ENCODE measurements around the gene RNF26. TPM values are rescaled to one million over a fixed set of nuclear protein-coding genes. Genes with fewer than 3 reads are reported as not detected.
A peak's percentile ranks its signal among the peaks of the same experiment; 100 is the strongest.

Gene RNF26
- polyA plus RNA-seq, 4 donors, result 28.1 to 40.8 (median 32.7) TPM

GRCh38 chr11:119347940-119348605 lies 13.7 kb downstream of the RNF26 start:
- no peak for DNase-seq (ENCODE audit: low read depth in 4 of 4, low spot score in 2 of 4)

DNA sequence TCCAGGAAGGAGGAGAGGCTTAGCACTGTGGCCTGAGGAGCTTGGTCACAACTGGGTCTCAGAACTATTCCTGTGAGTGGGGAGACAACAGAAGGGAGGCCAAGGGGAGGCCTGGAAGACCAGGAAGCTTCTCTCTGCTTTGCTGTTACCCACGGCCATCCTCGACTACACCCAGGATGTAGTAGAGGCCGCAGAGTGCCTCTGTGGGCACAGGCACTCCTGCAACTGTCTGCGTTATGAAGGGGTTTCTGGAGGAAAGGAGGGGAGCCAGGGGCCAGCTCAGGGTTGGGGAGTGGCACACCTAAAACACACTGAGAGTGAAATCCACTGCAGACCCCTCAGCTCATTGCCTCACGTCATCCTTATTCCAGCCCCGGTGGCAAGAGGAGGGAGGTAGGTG lies 16.0 kb downstream of the RNF26 start:
- no peak for DNase-seq (ENCODE audit: low read depth in 4 of 4, low spot score in 2 of 4)

DNA sequence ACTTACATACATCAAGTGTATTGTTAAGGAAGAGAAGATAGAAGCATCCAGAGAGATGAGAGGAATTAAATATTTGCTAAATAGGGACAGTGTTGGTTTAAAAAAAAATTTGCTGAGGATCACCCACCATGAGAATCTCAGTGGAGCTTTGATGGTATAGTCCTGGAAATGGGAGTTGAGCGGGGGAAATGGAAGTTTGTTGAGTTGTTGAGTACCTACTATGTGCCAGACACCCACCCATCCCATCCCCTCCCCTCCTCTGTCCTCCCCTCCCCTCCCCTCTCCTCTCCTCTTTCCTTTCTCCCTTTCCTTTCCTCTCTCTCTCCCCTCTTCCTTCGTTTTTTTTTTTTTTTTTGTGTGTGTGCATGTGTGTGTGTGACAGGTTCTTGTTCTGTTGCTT lies 16.9 kb downstream of the RNF26 start:
- no peak for DNase-seq (ENCODE audit: low read depth in 4 of 4, low spot score in 2 of 4)

- no peak for DNase-seq (ENCODE audit: low read depth in 4 of 4, low spot score in 2 of 4)
Measured at GRCh38 chr11:119352857-119353260, 18.5 kb downstream of the RNF26 start.

GRCh38 chr11:119355091-119355843 lies 20.9 kb downstream of the RNF26 start:
- DNase-seq (ENCODE audit: low read depth in 4 of 4, low spot score in 2 of 4), result no peak

GRCh38 chr11:119356349-119357031 lies 22.2 kb downstream of the RNF26 start:
- DNase-seq (ENCODE audit: low read depth in 4 of 4, low spot score in 2 of 4), result peak in 1 of 4 donors; percentile 78

GRCh38 chr11:119357074-119357473 lies 22.7 kb downstream of the RNF26 start:
- no peak for DNase-seq (ENCODE audit: low read depth in 4 of 4, low spot score in 2 of 4)

GRCh38 chr11:119359365-119360214 lies 25.3 kb downstream of the RNF26 start:
- no peak for DNase-seq (ENCODE audit: low read depth in 4 of 4, low spot score in 2 of 4)

DNA sequence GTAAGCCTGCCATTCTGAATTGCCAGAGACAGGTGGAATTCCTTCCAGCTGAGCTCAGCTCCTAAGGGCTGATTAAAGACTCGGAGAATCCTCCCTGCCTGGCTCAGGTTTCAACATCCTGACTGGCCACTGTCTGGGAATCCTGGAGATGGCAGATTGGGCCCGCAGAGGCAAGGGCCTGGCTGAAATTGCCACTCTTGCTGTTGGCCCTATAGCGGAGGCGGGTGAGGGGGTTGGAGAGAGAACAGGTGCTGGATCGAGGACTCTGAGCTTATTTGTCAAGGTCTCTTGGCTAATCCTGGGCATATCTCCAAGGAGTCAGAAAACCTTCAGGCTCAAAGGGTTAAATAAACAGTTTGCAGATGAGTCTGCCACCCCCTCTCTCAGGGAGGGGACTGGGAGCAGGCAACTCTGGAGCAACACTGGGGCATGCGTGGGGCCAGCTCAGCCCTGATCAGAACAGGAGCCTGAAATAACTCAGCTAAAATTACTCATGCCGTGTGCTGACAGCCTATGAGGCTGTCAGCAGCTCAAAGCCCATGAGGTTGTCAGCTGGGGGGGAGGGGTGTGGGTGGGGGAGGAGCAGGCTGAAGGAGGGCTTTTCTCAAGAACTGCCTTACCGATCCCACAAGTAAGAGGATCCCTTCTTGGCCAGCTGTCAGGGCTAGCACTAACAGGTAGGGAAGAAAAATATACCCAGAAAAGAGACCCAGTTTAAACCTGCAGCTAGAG lies 26.9 kb downstream of the RNF26 start:
- no peak for DNase-seq (ENCODE audit: low read depth in 4 of 4, low spot score in 2 of 4)

DNA sequence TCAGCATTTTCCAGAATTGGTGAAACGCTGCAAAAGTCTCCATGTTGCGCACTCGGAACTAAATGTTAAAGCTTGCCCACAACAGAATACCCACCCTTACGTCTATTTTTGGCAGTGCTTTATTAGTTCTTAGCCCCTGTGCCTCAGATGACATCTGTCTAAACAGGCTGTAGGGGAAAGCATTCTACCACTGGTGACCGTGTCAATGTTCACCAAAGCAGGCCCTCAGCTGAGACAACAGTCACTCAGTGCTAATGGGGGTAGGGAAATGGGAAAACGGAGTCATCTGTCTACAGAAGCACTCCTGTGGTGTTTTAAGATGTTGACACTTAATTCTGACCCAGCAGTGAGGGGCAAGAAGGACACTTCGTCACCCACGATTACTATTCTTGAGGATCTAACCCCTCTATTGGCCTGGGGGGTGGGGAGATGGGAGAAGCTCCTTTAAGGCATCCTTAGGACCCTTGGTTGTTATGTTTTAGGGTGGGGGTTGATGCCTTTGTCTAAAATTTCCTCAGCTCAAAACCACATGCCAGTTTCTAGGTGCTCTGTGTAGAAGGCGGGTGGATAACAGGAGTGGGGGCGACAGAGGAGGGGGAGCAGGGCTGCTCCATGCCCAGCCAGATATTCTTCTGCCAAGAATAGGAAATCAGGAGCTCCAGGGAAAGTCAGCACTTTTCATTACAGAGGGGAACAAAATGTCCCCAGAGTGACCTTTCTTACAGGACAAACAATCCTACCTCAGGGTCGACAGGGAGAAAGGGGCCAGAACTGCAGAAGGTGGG lies 27.8 kb downstream of the RNF26 start:
- DNase-seq (ENCODE audit: low read depth in 4 of 4, low spot score in 2 of 4), result no peak

- no peak for DNase-seq (ENCODE audit: low read depth in 4 of 4, low spot score in 2 of 4)
Measured at GRCh38 chr11:119362741-119363080, 28.4 kb downstream of the RNF26 start.

DNA sequence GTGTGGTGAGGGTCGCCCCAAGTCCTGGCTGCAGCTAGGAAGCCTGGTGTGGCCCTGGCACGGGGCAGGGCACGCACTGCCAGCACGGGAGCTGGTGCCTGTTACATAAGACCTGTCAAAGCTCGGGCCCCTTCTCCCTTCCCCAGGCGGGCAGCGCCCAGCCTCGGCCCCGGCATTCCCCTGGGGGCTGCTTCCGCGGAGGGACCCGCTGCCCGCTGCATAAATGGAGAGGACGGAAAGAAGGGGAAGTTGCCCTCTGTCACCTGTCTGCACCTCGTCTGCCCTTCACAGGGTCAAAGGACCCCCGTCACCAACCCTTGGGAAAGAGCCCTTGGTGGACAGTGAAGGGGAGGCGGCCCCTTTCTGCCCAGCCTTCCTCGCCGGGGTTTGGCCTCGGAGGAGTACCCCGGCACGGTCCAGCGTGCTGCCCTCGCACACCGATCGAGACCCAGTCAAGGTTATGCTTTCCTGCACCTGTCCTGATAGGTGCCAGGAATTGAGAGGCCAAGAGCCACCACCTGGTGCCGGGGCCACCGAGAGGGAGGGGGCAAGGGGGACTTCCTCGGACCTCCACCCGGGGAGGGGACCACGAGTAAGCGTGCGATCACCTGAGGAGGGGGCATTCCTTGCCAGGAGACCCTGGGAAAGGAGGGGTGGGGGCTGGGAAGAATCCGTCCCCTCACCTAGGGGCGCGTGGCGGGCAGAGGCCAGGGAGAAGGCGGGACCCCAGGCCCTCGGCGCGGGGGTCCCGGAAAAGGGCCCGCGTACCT lies 28.9 kb downstream of the RNF26 start:
- no peak for DNase-seq (ENCODE audit: low read depth in 4 of 4, low spot score in 2 of 4)

DNA sequence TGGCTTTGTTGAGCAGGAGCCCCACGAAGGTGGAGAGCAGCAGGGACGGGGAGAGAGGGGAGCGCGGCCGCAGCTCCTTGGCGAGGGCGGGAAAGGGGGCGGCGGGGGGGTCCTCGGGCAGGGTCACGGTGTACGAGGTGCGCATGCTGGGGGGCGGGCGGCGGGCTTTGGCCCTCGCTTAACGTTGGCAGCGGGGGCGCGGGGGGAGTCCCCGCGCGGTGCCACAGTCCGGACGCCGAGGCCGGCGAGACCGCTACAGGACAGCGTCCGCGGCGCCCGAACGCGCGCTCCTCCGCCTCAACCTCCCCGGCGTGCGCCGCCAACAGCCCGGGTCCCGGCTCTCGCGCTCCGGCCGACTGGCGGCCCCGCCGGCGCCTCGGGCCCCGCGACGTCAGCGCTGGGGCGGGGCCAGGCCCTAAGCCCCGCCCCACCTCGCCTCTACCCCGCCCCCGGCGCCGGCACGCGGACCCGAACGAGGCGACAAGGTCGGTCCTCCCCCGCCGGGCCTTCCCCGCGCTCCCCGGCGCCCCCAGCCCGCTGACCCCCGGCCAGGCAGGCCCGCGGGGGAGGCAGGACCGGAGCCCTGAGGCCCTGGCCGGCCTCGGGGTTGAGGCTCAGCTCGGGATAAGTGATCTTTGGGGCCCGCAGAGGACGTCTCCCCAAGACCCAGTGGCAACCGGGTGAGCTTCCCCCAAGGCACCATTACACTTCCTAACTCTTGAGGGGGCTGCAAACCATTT lies 29.7 kb downstream of the RNF26 start:
- no peak for DNase-seq (ENCODE audit: low read depth in 4 of 4, low spot score in 2 of 4)

GRCh38 chr11:119365071-119365591 lies 30.8 kb downstream of the RNF26 start:
- no peak for DNase-seq (ENCODE audit: low read depth in 4 of 4, low spot score in 2 of 4)

GRCh38 chr11:119366690-119367620 lies 32.6 kb downstream of the RNF26 start:
- DNase-seq (ENCODE audit: low read depth in 4 of 4, low spot score in 2 of 4), result no peak

- DNase-seq (ENCODE audit: low read depth in 4 of 4, low spot score in 2 of 4), result no peak
Measured at GRCh38 chr11:119367661-119368120, 33.4 kb downstream of the RNF26 start.

All from left renal cortex interstitium (tissue), 4 donors.